SK-N-SH (cell line): ENCODE data around the gene GPHB5.

Experiments used
- CTCF ChIP-seq: fragments of 200-600 bp; sonication (generic); IDR thresholded peaks from 2 replicates; pipeline ENCODE4 v1.6.1; 2017; ENCODE audit warnings: antibody characterized with exemption, mild to moderate bottlenecking, moderate library complexity
- FOXJ3 ChIP-seq: sonication (generic); formaldehyde crosslinking; IDR thresholded peaks from 2 replicates; pipeline ENCODE4 v1.5.1; 2020; ENCODE audit warnings: mild to moderate bottlenecking, missing genetic modification reagents
- POLR2AphosphoS5 ChIP-seq: IDR thresholded peaks from 2 replicates; pipeline ENCODE4 v1.6.1; 2012; ENCODE audit warnings: low read depth, low read length
- TAF1 ChIP-seq: IDR thresholded peaks from 2 replicates; pipeline ENCODE4 v1.6.1; 2012; ENCODE audit warnings: low read depth, mild to moderate bottlenecking, low read length, moderate library complexity, borderline replicate concordance
- USF2 ChIP-seq: fragments of 150-350 bp; IDR thresholded peaks from 2 replicates; pipeline ENCODE4 v1.6.1; 2017; ENCODE audit warnings: antibody characterized with exemption, low read length, low read depth, borderline replicate concordance
- TF ChIP-seq, protein P1 (sequence below): IDR thresholded peaks from 2 replicates; pipeline ENCODE4 v1.4.0; 2012; ENCODE audit warnings: low read depth

DNA sequence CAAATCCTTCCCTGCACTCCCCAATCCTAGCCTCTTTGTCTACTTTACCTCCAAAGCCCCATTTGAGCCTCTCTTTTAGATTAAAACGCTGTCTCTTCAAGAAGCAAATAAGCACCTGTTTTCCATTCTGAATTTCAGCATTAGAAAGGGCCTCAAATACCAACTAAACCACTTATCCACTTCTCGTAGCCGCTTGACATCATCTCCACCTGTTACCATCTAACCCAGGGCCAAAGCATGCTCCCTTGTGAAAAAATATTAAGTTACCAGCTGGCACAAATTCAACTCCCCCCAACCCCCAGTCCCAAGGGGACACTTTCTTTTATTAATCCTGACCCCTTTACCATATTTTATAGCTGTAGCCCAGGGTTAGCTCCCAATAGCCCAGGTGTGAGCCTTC, 43.1 kb downstream of the GPHB5 start:
- no peak for TF ChIP-seq CTCF
- TF ChIP-seq TAF1 = no peak
- TF ChIP-seq FOXJ3 (CRISPR knock-in tag) = no peak
- no peak for TF ChIP-seq POLR2AphosphoS5
- TF ChIP-seq USF2 = no peak
- TF ChIP-seq, protein P1, sequence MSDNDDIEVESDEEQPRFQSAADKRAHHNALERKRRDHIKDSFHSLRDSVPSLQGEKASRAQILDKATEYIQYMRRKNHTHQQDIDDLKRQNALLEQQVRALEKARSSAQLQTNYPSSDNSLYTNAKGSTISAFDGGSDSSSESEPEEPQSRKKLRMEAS = no peak
